Activated T-helper 1 cell treated with anti-CD3 and anti-CD28 coated beads, Interleukin-12 subunit alpha, Interleukin-12 subunit beta, Interleukin-2, Interleukin-4 antibody, amounts not matched to agents 30 ng/mL and 10 ng/mL and 1 ng/mL, durations not matched to agents 14 hours and 24 hours and 36 hours (primary cell): ENCODE results near the gene CD69. TPM values are rescaled to one million over a fixed set of nuclear protein-coding genes. Genes with fewer than 3 reads are reported as not detected.
"Not testable (repeated sequence)": the region's sequence is repeated elsewhere in the genome, so short reads cannot be mapped to it uniquely, and the experiment has no call there.

Experiments
- DNase-seq: peaks from one replicate; pipeline ENCODE4 v3.0.0; 2021; ENCODE audit warnings: low spot score
- H3K27ac Mint-ChIP-seq: one replicate; pipeline ENCODE4 v1.8.0; 2021; ENCODE audit warnings: mild to moderate bottlenecking, mixed read lengths
- H3K27me3 Mint-ChIP-seq: one replicate; pipeline ENCODE4 v1.8.0; 2022; ENCODE audit warnings: mild to moderate bottlenecking, moderate library complexity, mixed read lengths; ENCODE audit not compliant: insufficient read depth
- H3K36me3 Mint-ChIP-seq: one replicate; pipeline ENCODE4 v1.8.0; 2021; ENCODE audit warnings: low read depth, mixed read lengths
- H3K4me1 Mint-ChIP-seq: one replicate; pipeline ENCODE4 v1.8.0; 2021; ENCODE audit warnings: low read depth, mixed read lengths
- H3K4me3 Mint-ChIP-seq: one replicate; pipeline ENCODE4 v1.8.0; 2021; ENCODE audit warnings: mild to moderate bottlenecking, moderate library complexity, mixed read lengths
- H3K9me3 Mint-ChIP-seq: one replicate; pipeline ENCODE4 v1.8.0; 2021; ENCODE audit warnings: mixed read lengths
- intact Hi-C: fragments of 100-400 bp; cut with micrococcal nuclease; formaldehyde crosslinking; loops from one replicate; pipeline ENCODE4 v1.15.1; 2024
- total RNA-seq: library from RNA; stranded (reverse); gene quantifications from 2 replicates; pipeline ENCODE4 v1.2.3, GENCODE V29; 2022

The CD69 gene
- total RNA-seq, 1 donor from 2014 or later: 93.2 TPM

DNA sequence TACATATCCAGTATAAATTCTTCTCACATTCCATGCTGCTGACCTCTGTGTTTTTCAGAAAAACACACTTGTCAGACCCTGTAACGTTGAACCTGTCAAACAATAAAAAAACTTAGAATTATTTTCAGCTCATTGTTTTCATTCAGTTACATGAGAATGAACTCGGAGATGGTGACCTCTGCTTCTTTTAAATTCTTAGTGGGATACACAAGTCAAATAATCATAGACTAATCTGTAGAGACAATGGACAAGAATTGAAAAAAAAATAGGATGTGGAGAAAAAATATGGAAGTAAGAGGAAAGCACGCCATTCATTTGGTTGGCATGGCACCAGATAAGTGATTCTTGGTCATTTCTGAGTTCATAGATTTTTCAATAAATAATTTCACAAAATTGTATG lies 7.2 kb downstream of the CD69 start:
- Mint-ChIP-seq H3K27ac (peak overlapping the region; percentile 71), H3K36me3 (peaks cover 54% of the 10 kb centered on the region), H3K4me3 (peak overlapping the region; percentile 59), H3K4me1 (peaks cover 83% of the 10 kb centered on the region), H3K9me3 (no peaks in the 10 kb centered on the region), H3K27me3 (no peaks in the 10 kb centered on the region)
- DNase-seq: no peak
- intact Hi-C loops: loop anchor here (5.0 kb wide), 1 partner anchor 459 kb away; the partner anchor contains the start of gene GABARAPL1

GRCh38 chr12:9753073-9753472 lies 7.6 kb downstream of the CD69 start:
- Mint-ChIP-seq H3K36me3 (peaks cover 50% of the 10 kb centered on the region), H3K27me3 (no peaks in the 10 kb centered on the region), H3K4me3 (peak overlapping the region; percentile 59), H3K4me1 (peaks cover 79% of the 10 kb centered on the region), H3K9me3 (no peaks in the 10 kb centered on the region), H3K27ac (peak overlapping the region; percentile 12)
- intact Hi-C loops: loop anchor here (5.0 kb wide), 1 partner anchor 459 kb away; the partner anchor contains the start of gene GABARAPL1
- DNase-seq: no peak

- H3K4me1 Mint-ChIP-seq: peaks cover 74% of the 10 kb centered on the region
- DNase-seq: no peak
- H3K27me3 Mint-ChIP-seq: no peaks in the 10 kb centered on the region
- H3K4me3 Mint-ChIP-seq: peak overlapping the region; percentile 59
- H3K27ac Mint-ChIP-seq: peak overlapping the region; percentile 80
- intact Hi-C loops: loop anchor here (5.0 kb wide), 1 partner anchor 460 kb away; the partner anchor contains the start of gene GABARAPL1
- peaks cover 42% of the 10 kb centered on the region for H3K36me3 Mint-ChIP-seq
- no peaks in the 10 kb centered on the region for H3K9me3 Mint-ChIP-seq
Observed at GRCh38 chr12:9752145-9752933, 8.4 kb downstream of the CD69 start.

- intact Hi-C loops: loop anchor here (1.0 to 5.0 kb wide), 3 partner anchors 9 to 461 kb away; partner anchors contain the start of genes CD69, CLEC2B and GABARAPL1
- H3K9me3 Mint-ChIP-seq: no peaks in the 10 kb centered on the region
- DNase-seq: no peak
- H3K27ac Mint-ChIP-seq: peak overlapping the region; percentile 80
- H3K4me1 Mint-ChIP-seq: peaks cover 71% of the 10 kb centered on the region
- H3K27me3 Mint-ChIP-seq: no peaks in the 10 kb centered on the region
- peaks cover 34% of the 10 kb centered on the region for H3K36me3 Mint-ChIP-seq
- peak overlapping the region; percentile 50 for H3K4me3 Mint-ChIP-seq
Observed at GRCh38 chr12:9751204-9752144, 9.2 kb downstream of the CD69 start.

DNA sequence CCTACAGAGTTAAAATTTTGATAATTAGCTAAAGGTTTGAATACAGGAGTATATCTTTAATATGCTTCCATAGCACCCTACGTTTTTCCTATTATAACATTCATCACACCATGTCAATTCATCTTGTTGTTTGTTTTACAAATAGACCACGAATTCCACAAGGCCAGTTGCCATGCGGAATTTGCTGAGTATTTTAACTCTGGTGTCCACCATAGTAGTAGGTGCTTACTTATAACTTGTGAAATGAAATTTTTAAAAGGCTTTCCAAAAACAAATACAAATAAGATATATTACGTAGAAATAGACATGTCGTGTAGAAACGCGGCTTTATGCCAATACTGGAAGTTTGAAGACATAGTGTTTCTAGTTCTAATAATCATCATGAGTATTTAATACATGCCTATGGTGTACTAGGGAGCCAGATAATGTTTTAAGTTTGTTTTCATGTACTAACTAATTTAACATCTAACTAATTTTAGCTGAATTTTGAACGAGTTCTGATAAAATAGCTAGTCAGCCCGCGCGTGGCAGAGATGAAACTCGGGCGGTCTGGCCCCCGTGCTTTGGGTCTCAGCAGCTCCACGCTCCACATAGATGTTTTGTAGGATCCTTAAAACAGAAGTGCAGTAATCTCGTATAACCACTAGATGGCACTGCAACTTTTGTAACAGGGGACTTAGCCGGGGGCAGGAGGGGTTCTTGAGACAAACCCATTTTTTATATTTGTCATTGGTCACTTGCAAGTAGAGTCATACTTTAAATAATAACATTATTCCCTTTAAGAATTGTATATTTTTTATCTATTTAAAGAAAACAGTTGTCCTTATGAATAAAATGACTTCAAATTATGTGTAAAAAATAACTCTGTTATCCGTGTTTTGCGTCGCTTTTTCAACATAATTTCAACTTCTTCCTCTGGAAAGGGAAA lies 10.2 kb downstream of the CD69 start:
- intact Hi-C loops: loop anchor here (1.0 to 5.0 kb wide), 7 partner anchors 8 to 462 kb away; partner anchors contain the start of genes CD69, CLEC2B and GABARAPL1
- H3K4me3 Mint-ChIP-seq: peak overlapping the region; percentile 58
- peaks cover 62% of the 10 kb centered on the region for H3K4me1 Mint-ChIP-seq
- DNase-seq: peak; percentile 55
- peaks cover 28% of the 10 kb centered on the region for H3K36me3 Mint-ChIP-seq
- peak overlapping the region; percentile 79 for H3K27ac Mint-ChIP-seq
- no peaks in the 10 kb centered on the region for H3K27me3 Mint-ChIP-seq
- no peaks in the 10 kb centered on the region for H3K9me3 Mint-ChIP-seq

GRCh38 chr12:9749640-9750039 lies 11.1 kb downstream of the CD69 start:
- no peak overlapping the region for H3K4me3 Mint-ChIP-seq

GRCh38 chr12:9745199-9745598 lies 15.5 kb downstream of the CD69 start:
- no peak overlapping the region for H3K4me3 Mint-ChIP-seq
- H3K4me1 Mint-ChIP-seq: peaks cover 60% of the 10 kb centered on the region
- intact Hi-C loops: loop anchor here (5.0 kb wide), 1 partner anchor 817 kb away; no protein-coding TSS in a partner anchor
- peaks cover 8% of the 10 kb centered on the region for H3K36me3 Mint-ChIP-seq
- no peaks in the 10 kb centered on the region for H3K27me3 Mint-ChIP-seq
- peaks cover 6% of the 10 kb centered on the region for H3K9me3 Mint-ChIP-seq
- no peak for DNase-seq
- no peak overlapping the region for H3K27ac Mint-ChIP-seq

More at GRCh38 chr12:9749640-9750039, 11.1 kb downstream of the CD69 start:
- peaks cover 23% of the 10 kb centered on the region for H3K36me3 Mint-ChIP-seq
- H3K9me3 Mint-ChIP-seq: no peaks in the 10 kb centered on the region
- DNase-seq: no peak
- H3K4me1 Mint-ChIP-seq: peaks cover 60% of the 10 kb centered on the region
- intact Hi-C loops: loop anchor here (1.0 to 5.0 kb wide), 7 partner anchors 7 to 813 kb away; partner anchors contain the start of genes CLEC2B and GABARAPL1
- H3K27me3 Mint-ChIP-seq: no peaks in the 10 kb centered on the region
- no peak overlapping the region for H3K27ac Mint-ChIP-seq

DNA sequence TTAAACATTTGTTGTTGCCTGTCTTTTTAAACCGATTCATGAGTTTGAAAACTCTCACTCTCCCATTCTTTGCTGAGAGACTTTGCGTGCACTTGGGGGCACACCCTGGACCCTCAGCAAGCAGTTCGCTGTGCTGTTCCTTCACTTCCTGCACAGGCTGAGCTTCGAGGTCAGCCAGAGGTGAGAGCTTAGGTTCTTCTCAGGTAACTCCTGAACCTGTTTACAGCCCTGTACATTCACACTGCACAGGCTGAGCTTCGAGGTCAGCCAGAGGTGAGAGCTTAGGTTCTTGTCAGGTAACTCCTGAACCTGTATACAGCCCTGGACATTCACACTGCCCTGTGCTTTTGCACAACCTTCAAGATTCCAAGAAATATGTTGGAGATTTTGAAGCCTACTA lies 18.0 kb downstream of the CD69 start:
- intact Hi-C loops: loop anchor here (1.0 to 5.0 kb wide), 7 partner anchors 8 to 410 kb away; partner anchors contain the start of gene CLEC2B
- Mint-ChIP-seq H3K4me3 (peak overlapping the region; percentile 69), H3K36me3 (peaks cover 10% of the 10 kb centered on the region), H3K27me3 (no peaks in the 10 kb centered on the region), H3K4me1 (peaks cover 71% of the 10 kb centered on the region), H3K27ac (peak overlapping the region; percentile 86), H3K9me3 (peaks cover 12% of the 10 kb centered on the region)
- DNase-seq: peak; percentile 27

DNA sequence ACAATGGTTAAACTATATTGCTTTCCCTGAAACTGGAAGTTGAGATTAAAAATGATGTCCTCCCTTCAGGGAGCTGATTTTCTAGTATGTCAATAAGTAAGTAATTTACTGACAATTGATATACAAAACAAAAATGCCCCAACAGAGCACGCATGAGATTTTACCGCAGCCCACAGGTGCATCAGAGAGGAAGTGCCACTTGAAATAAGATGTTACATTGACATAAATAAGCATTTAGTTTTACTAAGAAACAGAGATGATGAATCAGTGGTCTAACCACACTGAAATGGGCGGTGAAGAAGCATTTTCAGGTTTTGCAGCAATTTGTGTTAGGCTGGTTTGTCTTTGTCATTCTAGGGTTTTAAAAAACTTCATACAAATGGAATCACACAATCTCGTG lies 19.0 kb downstream of the CD69 start:
- H3K9me3 Mint-ChIP-seq: peaks cover 12% of the 10 kb centered on the region
- peak; percentile 81 for DNase-seq
- H3K27me3 Mint-ChIP-seq: no peaks in the 10 kb centered on the region
- H3K36me3 Mint-ChIP-seq: peaks cover 11% of the 10 kb centered on the region
- peaks cover 72% of the 10 kb centered on the region for H3K4me1 Mint-ChIP-seq
- peak overlapping the region; percentile 86 for H3K27ac Mint-ChIP-seq
- peak overlapping the region; percentile 70 for H3K4me3 Mint-ChIP-seq
- intact Hi-C loops: loop anchor here (1.0 to 5.0 kb wide), 9 partner anchors 8 to 409 kb away; partner anchors contain the start of gene CLECL1

GRCh38 chr12:9740106-9740750 lies 20.5 kb downstream of the CD69 start:
- Mint-ChIP-seq H3K4me3 (peak overlapping the region; percentile 67), H3K27ac (peak overlapping the region; percentile 76), H3K27me3 (no peaks in the 10 kb centered on the region), H3K9me3 (peaks cover 16% of the 10 kb centered on the region), H3K36me3 (peaks cover 12% of the 10 kb centered on the region), H3K4me1 (peaks cover 81% of the 10 kb centered on the region)
- intact Hi-C loops: loop anchor here (5.0 kb wide), 2 partner anchors 378 to 408 kb away; no protein-coding TSS in a partner anchor
- no peak for DNase-seq

GRCh38 chr12:9739404-9740105 lies 21.1 kb downstream of the CD69 start:
- not testable (repeated sequence) for H3K36me3 Mint-ChIP-seq, DNase-seq, H3K27me3 Mint-ChIP-seq, H3K4me3 Mint-ChIP-seq, H3K27ac Mint-ChIP-seq
- peaks cover 16% of the 10 kb centered on the region for H3K9me3 Mint-ChIP-seq
- H3K4me1 Mint-ChIP-seq: peaks cover 74% of the 10 kb centered on the region
- intact Hi-C loops: loop anchor here (5.0 kb wide), 2 partner anchors 377 to 407 kb away; no protein-coding TSS in a partner anchor
